Astrocyte of the hippocampus (primary cell): ENCODE measurements around the gene INPP4B.
A peak's percentile ranks its signal among the peaks of the same experiment; 100 is the strongest.

Source experiments
- DNase-seq: peaks from one replicate; pipeline ENCODE4 v3.0.0; 2011; ENCODE audit warnings: low read depth, low spot score

The INPP4B gene

GRCh38 chr4:142379277-142380051, 466.6 kb downstream of the INPP4B start:
- peak; percentile 79 for DNase-seq

- no peak for DNase-seq
These were observed 467.9 kb downstream of the INPP4B start for GRCh38 chr4:142378179-142378578.

GRCh38 chr4:142377342-142378091, 468.6 kb downstream of the INPP4B start:
- DNase-seq, result no peak

GRCh38 chr4:142376204-142376603, 469.9 kb downstream of the INPP4B start:
- DNase-seq, result no peak

- no peak for DNase-seq
These were observed 472.5 kb downstream of the INPP4B start for GRCh38 chr4:142373610-142374009.

- no peak for DNase-seq
These were observed 473.4 kb downstream of the INPP4B start for GRCh38 chr4:142372530-142373260.

GRCh38 chr4:142369141-142369540, 477.0 kb downstream of the INPP4B start:
- DNase-seq, result no peak

- DNase-seq, result peak; percentile 67
These were observed 478.5 kb downstream of the INPP4B start for GRCh38 chr4:142367418-142368180.

- DNase-seq, result peak; percentile 24
These were observed 479.3 kb downstream of the INPP4B start for GRCh38 chr4:142366769-142367181.

- DNase-seq, result peak; percentile 85
These were observed 480.7 kb downstream of the INPP4B start for GRCh38 chr4:142365391-142365790.

- no peak for DNase-seq
These were observed 482.4 kb downstream of the INPP4B start for GRCh38 chr4:142363686-142364085.

GRCh38 chr4:142361981-142362380, 484.1 kb downstream of the INPP4B start:
- no peak for DNase-seq

- no peak for DNase-seq
These were observed 485.4 kb downstream of the INPP4B start for GRCh38 chr4:142360657-142361056.

- DNase-seq, result no peak
These were observed 487.4 kb downstream of the INPP4B start for GRCh38 chr4:142358656-142359055.

- no peak for DNase-seq
These were observed 489.3 kb downstream of the INPP4B start for GRCh38 chr4:142356801-142357200.

- DNase-seq, result no peak
These were observed 489.9 kb downstream of the INPP4B start for GRCh38 chr4:142356118-142356759.

GRCh38 chr4:142355421-142355930, 490.6 kb downstream of the INPP4B start:
- DNase-seq, result no peak

GRCh38 chr4:142354794-142355420, 491.2 kb downstream of the INPP4B start:
- DNase-seq, result no peak

- DNase-seq, result no peak
These were observed 492.1 kb downstream of the INPP4B start for GRCh38 chr4:142354041-142354440.

GRCh38 chr4:142353149-142353738, 492.9 kb downstream of the INPP4B start:
- peak; percentile 82 for DNase-seq
